A549 treated with dexamethasone at 1 μM for 4 hours (cell line): ENCODE data around the gene IPO13. TPM values are rescaled to one million over a fixed set of nuclear protein-coding genes. Genes with fewer than 3 reads are reported as not detected.

Source experiments
- total RNA-seq: library from RNA; stranded (reverse); fragments of 200-300 nt; extraction: Qiagen RNA extraction; gene quantifications from 5 replicates; pipeline ENCODE4 v1.2.3, GENCODE V29; 2022

The IPO13 gene
- 10.0 to 18.1 TPM (median 15.8 TPM) in 5 replicates for total RNA-seq

GRCh38 chr1:43946236-43947060 lies at the start of gene IPO13:
IPO13 (plus strand) TSS chr1:43946950; CDS start chr1:43947601, 651 bp downstream.

GRCh38 chr1:43933386-43934100 lies 13.2 kb upstream of the IPO13 start, which contains the start of gene ARTN:
ARTN (plus strand) TSS chr1:43933801; CDS start chr1:43935657, 1,856 bp downstream.

GRCh38 chr1:43969746-43970466 lies 23.2 kb downstream of the IPO13 start, which contains the start of gene DPH2:
DPH2 (plus strand) TSS chr1:43970010; CDS start chr1:43970176, 166 bp downstream.

GRCh38 chr1:43974443-43975248 lies 27.9 kb downstream of the IPO13 start, which contains the start of gene ATP6V0B:
ATP6V0B (plus strand) TSS chr1:43974960; CDS start chr1:43975041, 81 bp downstream.

GRCh38 chr1:43978551-43979260 lies 32.0 kb downstream of the IPO13 start, which contains the start of gene B4GALT2:
B4GALT2 (plus strand) TSS chr1:43979210; CDS start chr1:43981161, 1,951 bp downstream.

GRCh38 chr1:43991476-43992231 lies 44.9 kb downstream of the IPO13 start, which contains the start of gene CCDC24:
CCDC24 (plus strand) TSS chr1:43991599; CDS start chr1:43991879, 280 bp downstream.

Other genes with a start within 250 kb of the IPO13 start
- 1.8 to 3.3 TPM (median 2.3 TPM) in 5 replicates for gene ST3GAL3, start 239.4 kb upstream of the IPO13 start, total RNA-seq
- gene ARTN, start 13.1 kb upstream of the IPO13 start, total RNA-seq: 0.10 to 0.48 TPM (median 0.17 TPM) in 4 of 5 replicates, not detected in the other
- gene DPH2, start 23.1 kb downstream of the IPO13 start, total RNA-seq: 30.9 to 38.5 TPM (median 36.4 TPM) in 5 replicates
- 97.4 to 138 TPM (median 118 TPM) in 5 replicates for gene ATP6V0B, start 28.0 kb downstream of the IPO13 start, total RNA-seq
- 49.6 to 75.7 TPM (median 71.7 TPM) in 5 replicates for gene B4GALT2, start 32.3 kb downstream of the IPO13 start, total RNA-seq
- 6.1 to 8.3 TPM (median 7.5 TPM) in 5 replicates for gene CCDC24, start 44.6 kb downstream of the IPO13 start, total RNA-seq
- gene SLC6A9, start 84.5 kb downstream of the IPO13 start, total RNA-seq: 8.6 to 15.1 TPM (median 14.3 TPM) in 5 replicates
- 0.33 to 0.64 TPM (median 0.42 TPM) in 5 replicates for gene KLF17, start 171.9 kb downstream of the IPO13 start, total RNA-seq
- gene KLF18, start 194.7 kb downstream of the IPO13 start, total RNA-seq: 0.02 to 0.05 TPM (median 0.04 TPM) in 4 of 5 replicates, not detected in the other